Epidermal melanocyte (primary cell): ENCODE data around the gene NELFA.
"Not testable (repeated sequence)": the region's sequence is repeated elsewhere in the genome, so short reads cannot be mapped to it uniquely, and the experiment has no call there.

ENCODE experiments used
- DNase-seq: peaks from one replicate; pipeline ENCODE4 v3.0.0; 2011; ENCODE audit warnings: low spot score; ENCODE audit not compliant: insufficient read length

The NELFA gene

GRCh38 chr4:1993718-1994516 is 14.9 kb downstream of the NELFA start:
- not testable (repeated sequence) for DNase-seq

DNA sequence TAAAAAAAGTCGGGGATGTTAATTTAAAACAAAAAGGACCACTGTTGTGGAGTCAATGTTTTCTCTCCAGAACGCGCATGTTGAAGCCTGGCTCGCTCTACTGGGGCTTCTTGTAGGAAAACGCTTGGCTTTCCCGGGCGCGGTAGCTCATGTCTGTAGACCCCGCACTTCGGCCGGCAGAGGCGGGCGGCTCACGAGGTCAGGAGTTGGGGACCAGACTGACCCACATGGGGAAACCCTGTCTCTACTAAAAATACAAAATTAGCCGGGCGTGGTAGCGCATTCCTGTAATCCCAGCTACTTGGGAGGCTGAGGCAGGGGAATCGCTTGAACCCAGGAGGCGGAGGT is 15.6 kb downstream of the NELFA start:
- DNase-seq, result no peak

- DNase-seq, result no peak
These were observed 16.2 kb downstream of the NELFA start for GRCh38 chr4:1992468-1993168.

- no peak for DNase-seq
These were observed 17.0 kb downstream of the NELFA start for GRCh38 chr4:1991596-1992434.

GRCh38 chr4:1991087-1991486 is 17.7 kb downstream of the NELFA start:
- DNase-seq, result no peak

- DNase-seq, result no peak
These were observed 18.1 kb downstream of the NELFA start for GRCh38 chr4:1990676-1991075.

DNA sequence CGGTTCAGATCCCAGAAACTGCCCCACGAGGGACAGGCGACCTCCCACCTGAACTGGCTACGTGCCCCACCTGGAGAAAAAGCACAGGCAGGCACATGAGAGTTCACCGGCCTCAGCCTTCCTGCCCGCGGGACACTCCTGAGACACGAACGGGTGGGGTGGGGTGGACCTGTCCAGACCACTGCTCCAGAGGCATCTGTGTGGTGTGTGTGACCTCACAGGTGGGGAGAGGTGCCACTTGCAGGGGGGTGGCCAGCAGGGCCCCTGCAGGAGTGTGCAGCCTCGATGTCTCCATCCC is 18.5 kb downstream of the NELFA start:
- no peak for DNase-seq

DNA sequence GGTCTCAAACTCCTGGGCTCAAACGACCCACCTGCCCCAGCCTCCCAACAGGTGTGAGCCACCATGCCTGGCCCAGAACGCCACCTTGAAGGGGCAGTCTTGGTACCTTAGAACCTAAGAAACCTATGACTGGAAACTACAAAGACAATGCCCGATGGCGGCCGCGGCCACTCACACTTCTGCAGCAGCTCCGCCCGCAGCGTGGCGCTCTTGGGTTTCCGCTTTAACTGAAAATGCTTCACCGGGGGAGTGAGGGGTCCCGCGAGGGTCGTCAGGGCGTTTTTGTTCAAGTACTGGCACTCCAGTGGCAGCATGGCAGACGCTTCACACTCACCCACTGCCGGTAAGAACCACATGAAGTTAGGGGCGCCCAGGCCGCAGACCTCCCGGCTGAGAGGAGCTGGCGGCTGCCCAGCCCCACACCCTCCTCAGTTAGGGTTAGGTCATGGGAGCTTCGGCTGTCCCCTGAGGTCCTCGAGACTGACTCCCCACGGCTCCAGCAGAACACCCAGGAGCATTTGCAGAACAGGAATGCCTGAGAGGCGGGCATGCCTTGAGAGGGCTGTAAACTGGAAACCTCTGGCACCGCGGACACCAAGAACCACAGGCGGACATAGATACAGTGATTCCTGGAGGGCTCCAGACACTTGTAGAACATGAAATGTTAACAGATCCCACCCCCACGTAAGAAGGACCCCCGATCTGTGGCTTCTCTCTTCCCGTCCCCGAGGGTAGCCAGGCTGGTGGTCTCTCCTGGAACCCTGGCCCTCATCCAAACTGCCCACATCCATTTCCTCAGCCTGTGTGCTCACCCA is 19.0 kb downstream of the NELFA start:
- no peak for DNase-seq

GRCh38 chr4:1988327-1988724 is 20.4 kb downstream of the NELFA start:
- no peak for DNase-seq

- no peak for DNase-seq
These were observed 20.9 kb downstream of the NELFA start for GRCh38 chr4:1987721-1988326.

- DNase-seq, result no peak
These were observed 21.5 kb downstream of the NELFA start for GRCh38 chr4:1987296-1987695.

- DNase-seq, result no peak
These were observed 22.1 kb downstream of the NELFA start for GRCh38 chr4:1986578-1987210.

DNA sequence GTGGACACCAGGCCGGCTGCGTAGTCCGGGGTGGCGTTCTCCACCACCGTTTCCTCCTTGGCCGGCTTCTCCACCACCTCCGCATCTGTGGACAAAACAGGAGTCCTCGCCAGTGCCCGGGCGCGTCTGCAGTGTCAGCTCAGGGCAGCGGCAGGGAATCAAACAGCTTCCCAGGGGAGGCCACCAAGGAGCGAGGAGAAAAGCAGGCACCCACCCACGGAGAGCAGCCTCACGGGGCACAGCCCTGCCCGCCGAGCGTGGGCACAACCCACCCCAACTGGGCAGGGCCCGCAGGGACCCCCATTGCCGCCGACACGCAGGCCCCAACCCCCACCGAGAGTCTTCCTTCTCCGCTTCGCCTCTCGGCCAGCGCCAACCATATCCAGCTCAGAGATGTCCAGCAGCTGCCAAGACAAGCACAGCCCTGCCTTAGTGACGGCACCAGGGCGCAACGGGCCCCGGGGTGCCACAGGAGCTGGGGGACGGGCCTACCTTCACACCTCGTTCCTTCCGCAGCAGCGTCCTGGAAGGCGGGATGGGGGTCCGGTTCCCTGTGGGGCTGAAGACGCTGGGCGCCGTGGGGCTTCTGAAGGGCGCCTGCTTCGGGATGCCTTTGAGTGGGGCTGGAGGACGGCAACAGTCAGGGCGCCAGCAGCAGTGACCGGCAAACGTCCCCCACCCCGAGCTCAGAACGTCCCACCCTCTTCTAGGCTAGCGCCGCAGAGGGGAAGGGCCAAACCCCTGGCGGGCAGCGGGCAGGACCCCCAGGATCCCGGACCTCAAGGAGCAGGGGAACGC is 22.8 kb downstream of the NELFA start:
- no peak for DNase-seq

GRCh38 chr4:1985294-1985693 is 23.5 kb downstream of the NELFA start:
- DNase-seq, result no peak

DNA sequence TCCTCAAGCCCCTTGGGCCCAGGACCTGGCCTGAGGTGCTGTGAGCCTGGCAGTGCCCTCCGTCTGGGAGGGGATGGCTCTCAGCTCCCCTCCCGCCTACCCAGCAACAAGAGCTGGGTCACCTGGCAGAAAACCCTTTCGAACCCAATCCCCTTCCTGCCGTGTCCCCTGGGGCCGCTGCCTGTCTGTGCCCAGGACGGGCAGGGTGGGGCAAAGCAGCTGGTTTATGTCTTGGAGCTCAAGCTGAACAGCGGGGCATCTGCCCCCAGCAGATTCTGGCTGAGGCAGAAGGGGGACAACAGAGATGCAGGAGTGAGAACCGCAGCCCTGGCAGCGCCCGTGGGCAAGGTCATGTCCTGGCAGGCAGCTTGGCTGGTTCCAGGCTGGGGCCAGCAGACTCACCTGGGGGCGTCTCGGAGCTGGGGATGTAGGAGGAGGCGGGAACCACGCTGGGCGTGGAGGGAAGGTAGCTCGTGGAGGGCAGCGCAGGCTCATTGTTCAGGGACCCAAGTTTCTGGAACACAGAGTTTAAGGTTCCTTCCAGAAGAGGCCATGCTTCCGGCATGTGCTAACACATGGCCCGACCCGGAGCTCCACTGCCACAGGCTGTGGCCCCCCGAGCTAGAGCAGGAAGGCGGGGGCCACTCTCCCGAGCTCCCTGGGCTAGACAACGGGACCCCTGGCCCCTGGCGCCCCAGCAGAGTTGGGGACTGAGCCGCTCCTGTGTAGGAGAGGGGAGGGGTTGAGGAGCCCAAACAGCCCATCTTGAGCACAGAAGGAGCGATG is 24.2 kb downstream of the NELFA start:
- DNase-seq, result no peak

GRCh38 chr4:1983846-1984405 is 24.8 kb downstream of the NELFA start:
- no peak for DNase-seq

DNA sequence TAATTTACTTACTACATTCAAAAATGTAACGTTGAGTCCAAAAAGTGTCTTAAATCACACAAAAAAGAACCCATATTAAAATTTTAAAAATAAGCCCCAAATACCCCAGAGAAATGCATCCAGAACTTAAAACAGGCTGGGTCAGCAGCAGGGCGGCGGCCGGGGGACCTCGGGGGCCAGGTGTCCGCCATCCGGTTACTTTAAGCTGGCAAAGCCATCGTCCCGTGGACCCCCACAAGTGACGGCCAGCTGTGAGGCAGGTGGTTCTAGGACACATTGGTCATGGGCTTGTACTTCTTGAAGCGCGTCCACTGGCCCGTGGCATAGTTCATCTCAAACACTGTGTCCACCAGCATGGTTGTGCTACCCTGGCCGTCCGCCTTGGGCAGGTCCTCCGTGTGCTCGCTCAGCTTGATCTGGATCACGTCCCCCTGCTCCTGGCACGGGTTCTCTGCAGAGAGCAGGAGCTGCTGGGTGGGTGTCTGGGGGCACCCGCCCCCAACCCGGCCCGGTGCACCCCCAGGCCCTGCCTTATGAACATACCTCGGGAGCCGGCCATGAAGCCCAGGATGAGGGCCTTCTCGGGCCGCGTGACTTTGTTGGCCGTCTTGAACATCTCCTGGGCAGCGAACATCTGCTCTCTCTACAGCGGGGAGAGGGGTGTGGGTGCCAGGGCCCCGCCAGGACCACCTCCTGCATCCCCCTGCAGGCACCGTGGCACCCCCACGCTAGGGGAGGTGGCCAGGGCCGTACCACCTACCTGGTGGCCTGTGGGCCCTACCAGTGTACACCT is 25.5 kb downstream of the NELFA start:
- DNase-seq, result no peak
